HG03045 (cell line): ENCODE data around the gene AHCYL2.
"Not testable (repeated sequence)": the region's sequence is repeated elsewhere in the genome, so short reads cannot be mapped to it uniquely, and the experiment has no call there.

Experiments
- ATAC-seq: cut with Tn5 transposase; IDR thresholded peaks from one replicate; pipeline ENCODE4 v1.9.1; 2021; ENCODE audit warnings: mild to moderate bottlenecking, moderate library complexity; ENCODE audit not compliant: unreplicated experiment

The AHCYL2 gene

DNA sequence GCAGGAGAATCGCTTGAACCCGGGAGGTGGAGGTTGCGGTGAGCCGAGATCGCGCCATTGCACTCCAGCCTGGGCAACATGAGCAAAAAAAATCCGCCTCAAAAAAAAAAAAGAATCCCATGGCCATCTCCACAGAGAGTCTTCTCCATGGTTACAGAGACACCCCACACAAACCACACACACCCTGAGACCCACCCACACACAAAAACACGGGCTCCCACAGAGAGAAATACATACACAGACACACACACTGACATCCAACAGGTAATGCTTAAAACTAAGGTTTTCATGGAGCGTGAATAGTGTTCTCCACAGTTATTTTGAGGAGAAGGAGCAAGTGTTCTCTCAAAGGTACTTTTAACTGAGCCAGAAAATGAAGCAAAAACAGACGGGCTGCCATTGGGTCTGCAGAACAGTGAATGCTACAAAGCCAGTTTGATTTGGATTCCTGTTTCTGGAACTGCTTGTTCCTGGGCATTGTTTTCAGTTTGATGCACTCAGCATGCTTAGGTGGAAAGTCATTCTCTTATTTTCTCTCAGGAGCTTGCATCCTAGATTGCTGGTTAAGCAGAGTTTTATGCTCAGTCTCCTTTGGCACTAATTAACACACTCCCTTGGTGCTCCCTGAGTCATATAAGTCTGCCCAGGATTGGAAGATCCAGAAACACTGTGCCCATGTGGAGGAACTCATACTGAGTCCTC, 15.4 kb downstream of the AHCYL2 start:
- ATAC-seq: no peak

DNA sequence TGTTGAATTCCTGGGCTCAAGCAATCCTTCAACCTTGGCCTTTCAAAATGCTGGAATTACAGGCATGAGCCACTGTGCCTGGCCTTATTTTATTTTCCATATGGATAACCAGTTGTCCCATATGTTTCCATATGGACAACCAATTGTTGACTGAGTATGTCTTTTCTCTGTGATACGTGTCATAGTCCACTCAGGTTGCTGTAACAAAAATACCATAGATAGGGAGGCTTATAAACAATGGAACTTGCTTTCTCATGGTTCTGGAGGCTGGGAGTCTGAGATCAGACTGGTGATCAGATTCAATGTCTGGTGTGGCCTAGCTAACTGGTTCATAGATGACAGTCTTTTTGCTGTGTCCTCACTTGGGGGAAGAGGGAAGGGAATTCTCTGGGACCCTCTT, 19.4 kb downstream of the AHCYL2 start:
- ATAC-seq: no peak

GRCh38 chr7:129245533-129245932, 20.7 kb downstream of the AHCYL2 start:
- ATAC-seq: no peak

DNA sequence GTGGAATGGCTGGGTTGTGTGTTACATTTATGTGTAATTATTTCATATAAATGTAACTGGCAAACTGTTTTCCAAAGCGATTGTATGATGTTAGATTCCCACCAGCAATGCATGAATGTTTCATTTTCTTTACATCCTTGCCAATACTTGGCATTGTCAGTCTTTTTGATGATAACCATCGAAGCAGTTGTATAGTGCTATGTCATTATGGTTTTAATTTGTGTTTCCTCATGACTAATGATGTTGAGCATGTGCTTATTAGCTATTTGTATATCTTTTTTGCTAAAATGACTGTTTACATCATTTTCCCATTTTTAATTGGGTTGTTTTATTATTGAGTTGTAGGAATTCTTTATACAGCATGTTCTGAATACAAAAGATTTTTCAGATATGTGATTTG, 22.3 kb downstream of the AHCYL2 start:
- no peak for ATAC-seq

DNA sequence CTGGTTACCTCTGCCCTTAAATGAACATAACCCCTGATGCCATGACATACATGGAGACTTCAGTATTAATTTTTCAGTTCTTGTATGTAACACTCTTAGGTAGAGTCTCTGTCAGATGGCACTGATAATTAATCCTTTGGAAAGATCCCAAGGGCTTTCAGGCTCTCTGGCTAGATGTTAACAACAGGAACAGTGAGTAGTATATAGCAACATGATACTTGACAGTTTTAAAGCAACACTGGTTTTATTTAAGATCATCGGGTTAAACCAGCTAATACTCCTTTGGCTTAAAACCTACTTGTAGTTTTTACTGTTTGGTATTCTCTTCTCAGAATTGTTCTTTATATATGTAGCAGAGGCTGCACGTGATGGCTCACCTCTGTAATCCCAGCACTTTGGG, 27.3 kb downstream of the AHCYL2 start:
- no peak for ATAC-seq

GRCh38 chr7:129252603-129253002, 27.8 kb downstream of the AHCYL2 start:
- not testable (repeated sequence) for ATAC-seq

- no peak for ATAC-seq
Observed at GRCh38 chr7:129255800-129256199, 31.0 kb downstream of the AHCYL2 start.

- no peak for ATAC-seq
Observed at GRCh38 chr7:129256221-129256620, 31.4 kb downstream of the AHCYL2 start.

- no peak for ATAC-seq
Observed at GRCh38 chr7:129257168-129257567, 32.3 kb downstream of the AHCYL2 start.

GRCh38 chr7:129258649-129259389, 34.0 kb downstream of the AHCYL2 start:
- no peak for ATAC-seq

DNA sequence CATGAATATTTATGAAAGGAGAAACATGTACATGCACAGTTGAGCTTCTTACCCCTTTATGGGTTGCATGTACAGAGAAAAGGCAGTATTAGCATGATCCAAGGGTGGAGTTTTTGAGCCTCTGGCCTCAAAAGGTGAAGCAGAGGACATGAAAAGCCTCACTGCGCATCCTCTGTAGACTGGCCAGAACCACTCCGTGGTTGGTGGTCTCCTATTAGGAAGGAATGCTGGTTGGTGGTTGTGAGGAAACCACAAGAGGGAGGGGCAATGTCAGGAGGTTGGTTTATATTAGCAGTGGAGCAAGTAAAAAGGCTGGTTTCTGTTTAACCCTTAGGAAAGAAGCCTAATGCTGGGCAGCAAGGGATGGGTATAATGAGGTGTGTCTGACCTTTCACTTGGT, 37.5 kb downstream of the AHCYL2 start:
- no peak for ATAC-seq

DNA sequence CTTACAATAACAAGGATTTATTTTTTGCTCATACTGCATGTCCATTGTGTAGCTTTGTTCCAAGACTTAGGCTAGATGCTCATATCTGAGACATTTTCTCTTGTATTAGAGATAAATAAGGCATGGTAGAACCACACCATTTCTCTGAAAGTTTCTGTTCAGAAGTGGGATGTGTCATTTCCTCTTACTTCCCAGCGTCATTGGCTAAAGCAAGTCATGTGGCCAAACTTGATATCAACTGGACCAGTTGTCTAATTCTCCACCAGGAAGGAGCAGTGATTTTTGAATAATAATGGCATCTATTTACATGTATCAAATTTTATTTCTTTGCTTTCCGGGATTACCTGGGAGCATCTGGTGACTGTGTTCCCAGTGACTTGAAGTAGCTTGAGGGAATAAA, 38.3 kb downstream of the AHCYL2 start:
- no peak for ATAC-seq

- no peak for ATAC-seq
Observed at GRCh38 chr7:129264534-129264933, 39.7 kb downstream of the AHCYL2 start.

GRCh38 chr7:129265328-129265727, 40.5 kb downstream of the AHCYL2 start:
- ATAC-seq: no peak

GRCh38 chr7:129266181-129266580, 41.4 kb downstream of the AHCYL2 start:
- ATAC-seq: no peak

DNA sequence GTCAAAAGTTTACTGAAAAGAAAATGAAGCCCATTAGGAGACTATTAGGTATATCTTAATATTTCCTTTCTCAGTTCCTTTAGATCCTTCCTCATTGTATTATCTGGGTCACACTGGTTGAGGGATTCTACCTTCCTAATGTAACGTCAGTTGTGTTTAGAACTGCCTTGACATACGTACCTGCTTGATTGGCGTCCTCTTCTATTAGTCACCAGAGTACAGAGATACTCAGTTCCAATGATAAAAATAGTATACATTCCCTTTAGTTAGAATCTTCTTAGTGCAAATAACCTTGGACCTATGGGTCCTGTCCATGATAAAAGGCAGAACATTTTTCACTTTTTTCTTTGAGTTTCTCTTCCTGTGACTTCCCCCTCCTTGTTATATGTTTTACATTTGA, 45.2 kb downstream of the AHCYL2 start:
- no peak for ATAC-seq

- ATAC-seq: no peak
Observed at GRCh38 chr7:129271500-129272355, 46.9 kb downstream of the AHCYL2 start.

DNA sequence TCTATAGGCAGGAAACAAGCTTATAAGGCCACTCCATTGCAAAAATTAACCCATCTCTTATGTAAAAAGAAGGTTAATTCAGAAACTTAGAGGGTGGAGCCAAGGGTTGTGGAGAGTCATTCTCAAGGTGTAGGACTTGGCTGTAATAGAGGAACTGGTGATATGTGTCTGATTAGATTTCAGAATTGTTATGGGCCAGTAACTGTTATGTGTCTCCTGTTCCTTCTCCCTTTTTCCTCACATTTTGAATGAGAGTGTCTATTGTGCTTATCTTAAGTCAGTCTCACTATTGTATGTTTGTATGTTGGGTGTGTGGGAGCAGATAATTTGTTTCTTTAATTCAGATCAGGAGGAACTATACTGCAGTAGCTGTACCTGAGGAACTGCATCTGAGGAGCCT, 49.1 kb downstream of the AHCYL2 start:
- no peak for ATAC-seq

DNA sequence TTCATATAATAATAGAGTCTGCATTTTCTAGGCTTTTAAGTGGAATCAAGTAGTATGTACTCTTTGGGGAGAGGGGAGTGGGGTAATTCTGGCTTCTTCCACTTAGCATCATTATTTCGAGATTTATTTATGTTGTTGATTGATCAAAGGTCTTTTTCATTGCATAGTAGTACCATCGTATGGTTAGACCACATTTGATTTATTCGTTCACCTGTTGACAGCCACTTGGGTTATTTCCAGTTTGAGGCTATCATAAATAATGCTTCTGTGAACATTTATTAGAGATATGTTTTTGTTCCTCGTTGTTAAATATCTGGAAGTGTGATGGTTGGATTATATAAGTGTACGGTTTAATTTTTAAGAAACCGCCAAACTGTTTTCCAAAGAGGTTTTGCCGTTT, 52.8 kb downstream of the AHCYL2 start:
- ATAC-seq: no peak

GRCh38 chr7:129278688-129279087, 53.9 kb downstream of the AHCYL2 start:
- ATAC-seq: no peak

DNA sequence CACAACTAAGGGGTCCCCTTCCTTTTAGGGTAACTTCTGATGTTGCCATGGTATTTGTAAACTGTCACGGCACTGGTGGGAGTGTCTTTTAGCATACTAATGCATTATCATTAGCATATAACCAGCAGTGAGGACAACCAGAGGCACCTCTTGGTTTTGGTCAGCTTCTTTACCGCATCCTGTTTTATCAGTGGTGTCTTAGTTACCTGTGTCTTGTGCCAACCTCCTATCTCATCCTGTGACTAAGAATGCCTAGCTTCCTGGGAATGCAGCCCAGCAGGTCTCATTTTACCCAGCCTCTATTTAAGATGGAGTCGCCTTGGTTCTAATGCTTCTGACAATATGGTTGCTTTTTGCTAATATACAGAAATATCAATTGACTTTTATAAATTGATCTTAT, 54.9 kb downstream of the AHCYL2 start:
- no peak for ATAC-seq

DNA sequence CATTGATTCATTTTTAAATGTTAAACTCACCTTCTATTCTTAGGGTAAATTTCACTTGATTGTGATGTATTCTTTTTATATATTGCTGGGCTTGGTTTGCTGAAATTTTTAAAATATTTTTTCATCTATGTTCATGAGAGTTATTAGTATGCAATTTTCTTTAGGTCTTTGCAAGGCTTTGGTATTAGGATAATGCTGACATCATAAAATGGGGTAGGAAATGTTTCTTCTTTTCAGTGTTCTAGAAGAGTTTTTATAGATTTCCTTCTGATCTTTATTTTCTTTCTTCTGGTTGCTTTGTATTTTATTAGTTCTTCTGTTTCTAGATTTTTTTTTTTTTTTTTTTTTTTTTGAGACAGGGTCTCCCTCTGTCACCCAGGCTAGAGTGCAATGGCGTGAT, 56.3 kb downstream of the AHCYL2 start:
- no peak for ATAC-seq
